ENCODE results near the gene RBBP5.

Gene RBBP5

GRCh38 chr1:205107327-205107726 is 14.5 kb downstream of the RBBP5 start:
- no peak for TF ChIP-seq CEBPB (IDR thresholded peaks at IDR 0.05)
- no peak for TF ChIP-seq EGR1 (IDR thresholded peaks at IDR 0.05)
- TF ChIP-seq ZBTB7A (IDR thresholded peaks at IDR 0.05; ENCODE audit: low read depth) = no peak
- TF ChIP-seq TEAD4 (IDR thresholded peaks at IDR 0.05) = no peak
- no peak for TF ChIP-seq NFIC (IDR thresholded peaks at IDR 0.05)
- TF ChIP-seq RAD21 (IDR thresholded peaks at IDR 0.05; ENCODE audit: low read depth) = no peak
- no peak for TF ChIP-seq EP300 (IDR thresholded peaks at IDR 0.05; ENCODE audit: borderline replicate concordance)
- no peak for TF ChIP-seq REST (IDR thresholded peaks at IDR 0.05; ENCODE audit: low read depth)
- TF ChIP-seq TAF1 (IDR thresholded peaks at IDR 0.05; ENCODE audit: low read depth) = no peak
- TF ChIP-seq CREB1 (IDR thresholded peaks at IDR 0.05; ENCODE audit: low read depth) = no peak
- TF ChIP-seq MAX (IDR thresholded peaks at IDR 0.05) = no peak
- TF ChIP-seq USF1 (IDR thresholded peaks at IDR 0.05) = no peak
- no peak for TF ChIP-seq FOXM1 (IDR thresholded peaks at IDR 0.05; ENCODE audit: borderline replicate concordance, low read depth)
- no peak for TF ChIP-seq YY1 (IDR thresholded peaks at IDR 0.05; ENCODE audit: low read depth)
- TF ChIP-seq TCF12 (IDR thresholded peaks at IDR 0.05; ENCODE audit: low read depth) = no peak

- TF ChIP-seq REST (IDR thresholded peaks at IDR 0.05; ENCODE audit: low read depth) (no peak), ZBTB7A (IDR thresholded peaks at IDR 0.05; ENCODE audit: low read depth) (no peak), TCF12 (IDR thresholded peaks at IDR 0.05; ENCODE audit: low read depth) (no peak), CEBPB (IDR thresholded peaks at IDR 0.05) (no peak)
Measured at GRCh38 chr1:205102404-205102803, 19.4 kb downstream of the RBBP5 start.

GRCh38 chr1:205098242-205098641 is 23.5 kb downstream of the RBBP5 start:
- TF ChIP-seq FOXM1 (IDR thresholded peaks at IDR 0.05; ENCODE audit: borderline replicate concordance, low read depth) = no peak
- no peak for TF ChIP-seq EP300 (IDR thresholded peaks at IDR 0.05; ENCODE audit: borderline replicate concordance)
- TF ChIP-seq CEBPB (IDR thresholded peaks at IDR 0.05) = no peak
- no peak for TF ChIP-seq TCF12 (IDR thresholded peaks at IDR 0.05; ENCODE audit: low read depth)
- TF ChIP-seq TAF1 (IDR thresholded peaks at IDR 0.05; ENCODE audit: low read depth) = no peak
- TF ChIP-seq USF1 (IDR thresholded peaks at IDR 0.05) = no peak
- TF ChIP-seq YY1 (IDR thresholded peaks at IDR 0.05; ENCODE audit: low read depth) = no peak
- no peak for TF ChIP-seq TEAD4 (IDR thresholded peaks at IDR 0.05)
- TF ChIP-seq EGR1 (IDR thresholded peaks at IDR 0.05) = no peak
- TF ChIP-seq REST (IDR thresholded peaks at IDR 0.05; ENCODE audit: low read depth) = no peak

- TF ChIP-seq YY1 (IDR thresholded peaks at IDR 0.05; ENCODE audit: low read depth) (no peak), EGR1 (IDR thresholded peaks at IDR 0.05) (no peak), RAD21 (IDR thresholded peaks at IDR 0.05; ENCODE audit: low read depth) (no peak), TEAD4 (IDR thresholded peaks at IDR 0.05) (no peak), CEBPB (IDR thresholded peaks at IDR 0.05) (no peak), TAF1 (IDR thresholded peaks at IDR 0.05; ENCODE audit: low read depth) (no peak), TCF12 (IDR thresholded peaks at IDR 0.05; ENCODE audit: low read depth) (no peak), MAX (IDR thresholded peaks at IDR 0.05) (no peak), CREB1 (IDR thresholded peaks at IDR 0.05; ENCODE audit: low read depth) (no peak), FOXM1 (IDR thresholded peaks at IDR 0.05; ENCODE audit: borderline replicate concordance, low read depth) (no peak), EP300 (IDR thresholded peaks at IDR 0.05; ENCODE audit: borderline replicate concordance) (no peak), NFIC (IDR thresholded peaks at IDR 0.05) (no peak), REST (IDR thresholded peaks at IDR 0.05; ENCODE audit: low read depth) (no peak), ZBTB7A (IDR thresholded peaks at IDR 0.05; ENCODE audit: low read depth) (no peak)
Measured at GRCh38 chr1:205095422-205095821, 26.4 kb downstream of the RBBP5 start.
